NCI-H2196 (cell line): ENCODE data around the gene PDK3.

Source experiments
- DNase-seq: peaks from one replicate; lab custom pipeline; 2025; ENCODE audit not compliant: unreplicated experiment; lab: John Stamatoyannopoulos, UW

Gene PDK3

DNA sequence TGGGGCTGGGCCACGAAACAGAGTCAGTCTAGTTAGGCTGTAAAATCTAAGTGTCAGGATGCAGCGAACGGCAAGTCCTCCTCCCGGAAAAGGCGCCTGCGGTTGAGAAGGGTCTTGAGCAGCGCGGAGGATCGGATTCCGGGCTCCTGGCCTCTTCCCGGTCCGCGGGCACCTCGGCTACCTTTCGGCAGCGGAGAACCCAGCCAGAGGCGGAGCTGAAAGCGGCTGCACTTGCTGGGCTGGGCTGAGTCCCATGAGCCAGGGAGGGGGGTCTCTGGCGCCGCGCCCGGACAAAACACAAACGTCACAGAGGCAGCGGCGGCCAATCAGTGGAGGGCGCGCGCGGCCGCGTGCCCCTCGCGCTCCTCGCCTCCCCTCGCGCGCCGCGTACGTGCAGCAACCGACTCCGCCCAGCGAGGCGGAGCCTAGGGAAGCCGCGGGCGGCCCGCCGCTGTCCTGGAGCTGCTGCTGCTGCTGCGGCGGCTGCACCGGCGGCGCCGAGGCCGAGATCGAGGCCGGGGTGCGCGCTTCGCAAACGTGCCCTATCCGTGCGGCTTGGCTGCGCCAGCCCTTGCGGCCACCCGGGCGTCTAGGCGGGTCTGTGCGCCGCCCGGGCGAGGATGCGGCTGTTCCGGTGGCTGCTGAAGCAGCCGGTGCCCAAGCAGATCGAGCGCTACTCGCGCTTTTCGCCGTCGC lies at the start of gene PDK3:
TSS of gene PDK3 (plus strand) at position 451 of the 696 bp plus-strand sequence. CDS start at position 621, 170 bp downstream.
- peak; percentile 86 for DNase-seq

DNA sequence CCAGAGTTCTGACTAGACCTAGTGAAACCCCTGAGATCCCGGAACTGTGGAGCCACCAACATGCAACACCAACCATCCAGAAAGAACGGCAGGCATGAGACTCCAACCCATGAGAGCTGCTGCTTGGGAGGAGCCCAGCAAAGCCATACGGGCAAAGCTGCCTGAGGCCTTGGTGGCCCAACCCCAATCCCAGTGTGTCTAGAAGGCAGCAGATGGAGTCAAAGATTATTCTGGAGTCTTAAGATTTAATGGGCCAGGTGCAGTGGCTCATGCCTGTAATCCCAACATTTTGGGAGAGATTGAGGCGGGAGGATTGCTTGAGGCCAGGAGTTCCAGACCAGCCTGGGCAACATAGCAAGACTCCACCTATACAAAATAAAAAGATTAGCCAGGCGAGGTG lies 49.2 kb upstream of the PDK3 start:
- DNase-seq, result no peak

DNA sequence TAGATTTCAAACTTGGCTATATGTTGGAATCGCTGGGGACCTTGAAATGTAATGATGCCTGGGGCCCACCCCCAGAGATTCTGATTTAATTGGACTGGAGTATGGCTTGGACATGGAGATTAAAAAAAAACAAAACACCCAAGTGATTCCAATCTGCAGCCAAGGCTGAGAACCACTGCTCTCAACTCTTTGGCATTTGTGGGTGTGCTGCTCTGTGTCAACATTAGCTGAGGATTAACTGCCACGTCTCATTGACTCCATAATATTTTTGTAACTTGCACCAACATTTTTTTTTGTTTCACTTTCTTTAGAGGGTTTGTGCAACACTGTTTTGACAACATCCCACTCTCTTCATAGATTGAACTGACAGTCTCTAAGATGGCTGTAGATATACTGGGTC lies 41.1 kb upstream of the PDK3 start:
- DNase-seq, result no peak

DNA sequence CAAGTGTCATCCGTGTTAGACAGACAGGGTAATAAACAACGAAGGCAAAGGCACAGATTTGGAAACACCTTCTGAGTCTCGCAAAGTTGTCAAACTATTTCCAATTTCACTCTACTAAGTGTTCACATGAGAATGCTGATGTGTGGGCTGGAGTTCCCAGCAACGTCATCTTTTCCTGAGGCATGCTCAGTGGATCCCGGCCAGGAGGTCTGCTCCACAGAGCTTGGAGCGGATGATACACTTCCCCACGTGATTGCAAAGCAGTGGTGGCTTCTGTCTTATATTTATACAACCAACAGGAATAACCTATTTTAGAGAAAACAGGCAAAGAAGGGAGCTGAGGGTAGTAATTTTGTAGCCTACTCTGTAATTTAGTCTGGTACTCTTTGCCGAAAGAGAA lies 40.1 kb upstream of the PDK3 start:
- no peak for DNase-seq

DNA sequence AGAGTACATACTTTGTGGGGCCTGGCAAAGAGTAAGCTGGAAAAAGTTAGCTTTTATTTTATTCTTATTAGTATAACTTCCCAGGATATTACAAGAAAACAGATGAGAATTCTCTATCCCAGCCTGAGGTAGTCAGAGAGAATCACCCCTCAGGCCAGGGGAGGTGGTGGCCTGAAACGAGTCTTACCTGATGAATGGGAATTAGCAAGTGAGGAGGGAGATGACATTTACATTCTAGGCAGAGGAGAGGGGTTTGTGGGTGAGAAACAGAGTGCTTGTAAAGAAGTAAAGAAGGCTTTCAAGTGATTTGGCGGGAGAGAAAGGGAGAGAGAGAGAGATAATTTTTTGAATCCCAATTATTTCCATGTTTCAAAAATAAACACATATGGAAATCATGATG lies 39.3 kb upstream of the PDK3 start:
- DNase-seq, result no peak

DNA sequence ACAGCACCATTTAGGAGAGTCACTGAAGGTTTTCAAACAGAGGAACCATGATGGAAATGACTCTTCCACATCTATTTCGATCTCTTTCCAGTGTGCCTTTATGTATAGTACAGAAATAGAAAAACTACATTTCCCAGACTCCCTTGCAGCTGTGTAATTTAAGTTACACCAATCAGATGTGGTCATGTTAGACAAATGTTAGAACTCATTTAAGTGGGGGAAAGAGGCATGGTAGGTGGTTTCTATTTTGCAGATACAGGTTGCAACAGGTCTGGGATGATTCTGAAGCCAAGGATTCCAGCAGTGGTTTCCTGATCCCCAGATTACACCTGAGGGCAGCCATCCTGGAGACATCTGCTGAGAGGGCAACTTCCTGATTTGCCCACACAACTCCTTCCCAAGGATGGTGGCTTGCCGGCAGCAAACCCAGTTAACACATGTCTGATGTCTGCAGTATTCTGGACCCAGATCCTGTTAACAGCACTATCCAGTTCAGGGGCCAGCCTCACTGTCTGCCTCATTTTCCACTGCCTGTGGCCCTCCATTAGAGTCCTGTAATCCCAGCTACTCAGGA lies 38.7 kb upstream of the PDK3 start:
- no peak for DNase-seq

DNA sequence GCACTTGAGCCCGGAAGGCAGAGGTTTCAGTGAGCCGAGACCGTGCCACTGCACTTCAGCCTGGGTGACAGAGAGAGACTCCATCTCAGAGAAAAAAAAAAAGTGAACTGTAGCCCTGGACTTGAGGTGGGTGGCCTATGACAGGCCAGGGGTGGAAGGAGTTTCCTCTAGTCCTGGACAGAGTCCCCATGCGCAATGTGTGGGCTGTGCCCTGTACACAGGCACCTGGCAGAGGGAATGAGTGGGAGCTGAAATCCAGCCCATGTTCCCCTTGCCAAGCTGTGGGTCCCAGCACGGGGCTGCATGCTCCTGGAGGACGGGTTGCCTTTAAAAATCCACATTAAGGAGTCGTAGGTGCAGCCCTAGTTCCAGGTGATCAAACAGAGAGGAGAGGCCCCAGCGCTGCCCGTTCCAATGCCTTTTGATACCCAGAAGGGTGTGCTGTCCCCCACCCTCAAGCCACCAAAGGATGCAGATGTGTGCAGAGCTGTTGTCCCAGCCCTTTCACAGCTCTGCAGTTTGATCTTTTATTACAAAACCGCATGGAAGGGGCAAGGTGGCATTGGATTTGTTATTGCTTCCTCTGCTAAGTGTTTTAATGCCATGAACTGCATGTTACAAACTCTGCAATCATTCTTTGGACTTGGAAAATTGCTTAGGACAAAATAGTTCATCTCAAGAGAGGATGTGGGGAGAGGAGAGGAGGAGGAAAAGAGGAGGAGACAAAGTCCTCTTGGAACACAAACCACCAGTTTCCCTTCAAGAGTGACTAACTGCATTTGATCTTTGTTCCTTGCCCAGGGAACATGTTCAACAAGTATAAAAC lies 38.0 kb upstream of the PDK3 start:
- DNase-seq, result no peak

DNA sequence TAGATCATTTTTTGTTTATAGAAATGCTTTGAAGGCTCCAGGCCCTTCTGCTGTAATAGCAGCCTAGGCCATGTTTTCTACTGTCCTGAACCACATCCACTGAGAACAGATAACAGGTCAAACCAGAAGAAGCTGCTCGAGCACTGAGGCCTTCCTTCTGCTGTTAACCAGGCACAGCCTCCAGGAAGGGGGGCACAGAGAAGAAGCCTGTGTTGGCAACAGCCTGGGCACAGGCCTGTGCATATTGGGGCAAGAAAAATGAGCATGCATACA lies 37.4 kb upstream of the PDK3 start:
- DNase-seq, result no peak

DNA sequence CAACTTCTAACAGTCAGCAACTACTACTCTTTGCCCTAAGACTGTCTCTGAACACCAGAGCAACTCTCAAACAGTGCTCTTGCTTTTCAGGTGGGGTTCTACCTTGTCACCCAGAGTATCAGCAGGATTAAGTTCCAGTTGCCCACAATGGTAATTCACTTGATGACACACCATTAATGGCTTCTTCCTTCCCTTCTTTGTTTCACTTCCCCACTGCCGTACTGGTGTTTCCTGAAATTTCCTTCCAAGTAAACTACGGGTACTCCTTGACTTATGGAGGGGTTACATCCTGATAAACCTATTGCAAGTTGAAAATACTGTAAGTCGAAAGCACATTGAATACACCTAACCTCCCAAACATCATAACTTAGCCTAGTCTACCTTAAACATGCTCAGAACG lies 36.6 kb upstream of the PDK3 start:
- DNase-seq, result no peak

DNA sequence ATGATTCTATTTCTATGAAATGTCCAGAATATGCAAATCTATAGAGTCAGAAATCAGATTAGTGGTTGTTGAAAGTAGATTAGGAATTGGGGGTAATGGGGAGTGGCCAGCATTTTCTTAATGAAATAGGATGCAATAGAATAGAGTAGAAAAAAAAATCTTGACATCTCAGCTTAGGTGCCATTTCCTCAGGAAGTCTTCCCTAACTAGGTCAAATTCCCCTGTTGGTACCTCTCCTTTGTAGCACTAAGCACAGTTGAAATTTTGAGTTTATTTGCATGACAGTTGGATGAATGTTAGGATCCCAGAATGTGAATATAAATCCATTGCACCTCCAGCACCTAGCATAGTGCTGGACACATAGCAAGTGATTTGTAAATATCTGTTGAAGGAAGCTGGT lies 30.0 kb upstream of the PDK3 start:
- DNase-seq, result no peak

DNA sequence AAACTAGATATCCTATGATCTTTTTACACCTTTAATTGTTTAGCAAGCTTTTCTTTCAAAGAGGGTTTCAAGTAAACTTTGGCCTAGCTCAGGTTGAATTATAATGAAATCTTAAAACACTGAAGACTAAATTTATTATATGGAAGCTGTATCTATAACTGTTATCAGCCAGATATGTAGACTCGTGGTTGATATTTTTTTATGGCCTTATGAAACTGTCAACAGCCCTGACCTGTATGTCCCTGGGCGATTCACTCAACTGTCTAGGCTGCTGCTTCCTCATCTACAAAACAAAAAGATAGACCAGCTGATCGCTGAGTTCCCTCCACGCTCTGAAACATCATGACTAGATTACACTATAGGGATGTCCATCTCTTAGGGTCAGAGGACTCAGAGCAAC lies 21.2 kb upstream of the PDK3 start:
- no peak for DNase-seq

DNA sequence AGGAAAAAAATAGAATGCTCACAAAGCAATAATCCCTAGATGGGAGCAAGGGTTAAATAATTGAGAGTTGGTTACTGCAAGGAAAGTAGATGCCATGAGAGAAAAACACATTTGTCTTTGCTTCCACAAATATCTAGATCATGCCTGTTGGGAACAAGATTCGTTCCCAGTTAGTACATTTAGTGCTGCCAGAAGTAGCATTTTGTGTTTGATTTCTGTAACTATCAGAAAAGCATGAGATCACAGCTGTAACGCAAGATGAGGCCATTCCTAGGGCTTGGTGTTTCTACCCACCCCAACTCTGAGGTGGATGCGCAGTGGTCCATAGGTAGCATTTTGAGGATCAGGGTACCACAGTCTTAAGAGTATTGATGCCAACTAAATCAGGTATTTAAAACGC lies 20.4 kb upstream of the PDK3 start:
- no peak for DNase-seq

DNA sequence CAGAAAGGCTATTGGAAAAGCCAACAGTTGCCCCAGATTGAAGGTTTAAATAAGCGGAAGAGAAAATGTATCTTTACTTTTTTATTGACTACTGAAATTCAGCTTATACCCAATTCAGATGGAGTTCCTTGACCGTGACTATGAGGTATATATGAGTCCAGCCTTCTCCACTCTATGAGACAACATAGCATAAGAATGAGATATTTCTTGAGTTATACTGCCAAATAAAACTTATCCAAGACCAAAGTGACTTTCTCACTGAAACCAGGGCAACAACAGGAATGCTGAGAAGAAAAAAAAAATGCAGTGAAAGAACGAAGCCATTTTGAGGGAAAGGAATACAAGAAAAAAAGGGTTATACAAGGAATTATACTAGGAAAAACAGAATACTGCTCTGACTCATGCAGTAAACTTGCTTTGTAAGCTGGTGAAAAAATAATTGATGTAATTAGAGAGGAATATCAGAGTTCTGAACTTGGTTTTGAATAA lies 16.3 kb upstream of the PDK3 start:
- no peak for DNase-seq

DNA sequence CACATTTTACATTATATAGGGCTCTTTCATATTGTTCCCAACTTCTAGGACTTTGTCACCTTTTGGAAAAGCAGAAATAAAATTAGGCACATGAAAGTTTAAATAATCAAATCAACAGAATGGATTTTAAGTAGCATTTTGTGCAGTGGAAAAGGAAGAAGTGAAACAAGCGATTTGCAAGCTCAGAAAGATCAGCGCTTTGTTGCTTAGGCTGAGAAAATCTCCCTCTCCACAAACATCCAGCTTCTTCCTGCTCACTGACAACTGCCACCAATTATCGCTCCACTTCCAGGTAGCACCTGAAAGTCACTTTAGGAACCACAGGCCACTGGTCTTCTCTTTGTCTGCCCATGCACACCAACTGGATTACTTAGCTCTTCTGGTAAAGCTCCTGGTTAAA lies 2.0 kb upstream of the PDK3 start:
- DNase-seq, result no peak

DNA sequence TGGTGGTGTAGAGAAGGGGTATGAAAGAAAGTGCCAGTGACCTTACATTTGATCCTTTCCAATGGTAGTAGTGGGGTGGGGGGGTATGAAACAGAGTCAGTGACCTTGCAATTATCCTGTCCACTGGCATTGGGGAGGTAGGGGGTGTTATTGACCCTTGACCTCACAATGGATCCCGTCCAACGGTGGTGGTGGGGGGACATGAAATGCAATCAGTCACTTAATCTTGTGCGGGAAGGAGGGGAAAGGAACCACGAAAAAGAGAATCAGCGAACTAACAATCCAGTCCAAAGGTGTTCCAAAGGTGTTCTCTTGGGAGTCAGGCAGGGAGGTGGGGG lies 619 bp upstream of the PDK3 start:
- no peak for DNase-seq

DNA sequence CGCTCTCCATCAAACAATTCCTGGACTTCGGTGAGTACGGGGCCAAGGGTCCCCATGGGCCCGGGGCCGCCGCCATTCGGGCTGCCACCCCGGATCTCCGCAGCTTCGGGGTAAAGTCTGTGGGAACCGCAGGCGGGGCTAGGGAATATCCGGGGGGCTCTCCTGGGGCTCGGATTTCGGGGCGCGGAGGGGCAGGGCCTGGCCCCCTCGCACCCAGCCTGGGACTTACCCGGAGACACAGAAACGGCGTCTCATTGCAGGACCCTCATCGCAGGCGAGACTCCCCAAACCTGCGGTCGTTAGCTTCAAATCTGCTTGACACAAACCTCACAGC lies 413 bp downstream of the PDK3 start:
- DNase-seq, result no peak

DNA sequence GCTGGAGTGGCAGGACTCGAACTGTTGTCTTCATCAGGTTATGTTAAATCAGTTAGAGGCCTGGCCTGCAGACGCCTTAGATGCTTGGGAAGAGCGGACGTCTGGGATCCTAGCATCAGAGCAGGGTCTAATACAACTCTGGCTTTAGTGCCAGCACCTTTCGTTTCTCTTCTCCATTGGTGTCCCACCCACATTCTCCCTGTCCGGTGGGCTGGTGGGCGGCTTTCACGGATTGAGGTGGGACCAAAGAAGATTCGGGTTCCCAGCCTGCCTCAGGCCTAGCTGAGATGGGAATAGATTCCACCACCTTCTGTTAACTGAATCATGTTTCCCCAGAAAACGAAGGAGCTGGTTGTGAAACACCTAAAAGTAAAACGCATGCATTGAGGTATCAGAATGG lies 939 bp downstream of the PDK3 start:
- DNase-seq, result no peak

DNA sequence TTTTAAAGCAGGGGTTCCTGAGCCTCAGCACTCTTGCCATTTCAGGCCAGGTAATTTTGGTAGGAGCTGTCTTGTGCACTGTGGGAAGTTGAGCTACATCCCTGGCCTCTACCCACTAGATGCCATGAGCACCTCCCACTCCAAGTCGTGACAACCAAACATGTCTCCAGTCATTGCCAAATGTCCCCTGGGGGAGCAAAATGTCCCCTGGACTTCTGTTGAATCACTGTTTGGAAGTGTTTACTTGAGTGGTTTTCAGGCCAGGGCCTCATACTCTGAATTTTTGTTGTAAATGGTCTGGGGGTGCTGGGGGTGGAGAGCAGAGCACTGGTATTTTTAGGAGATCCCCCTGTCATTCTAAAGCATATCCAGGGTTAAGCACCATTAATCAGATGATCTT lies 3.2 kb downstream of the PDK3 start:
- DNase-seq, result no peak

DNA sequence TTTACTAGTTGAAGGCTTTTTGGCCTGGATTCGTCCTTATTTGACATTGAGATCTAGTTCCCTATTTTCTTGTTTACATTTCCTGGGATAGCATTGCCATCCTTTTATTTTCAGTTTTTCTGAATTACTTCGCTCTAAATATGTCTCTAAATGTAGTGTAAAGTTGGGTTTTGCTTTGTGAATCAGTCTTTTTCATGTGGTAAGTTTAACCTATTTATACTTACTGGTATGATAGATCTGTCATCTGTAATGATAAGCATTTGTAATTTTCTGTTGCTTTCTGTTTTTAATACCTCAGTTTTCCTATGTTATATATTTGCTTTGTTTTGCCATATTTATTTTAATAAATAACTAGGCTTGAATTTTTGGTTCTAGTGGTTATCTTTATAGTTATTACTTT lies 6.7 kb downstream of the PDK3 start:
- no peak for DNase-seq

DNA sequence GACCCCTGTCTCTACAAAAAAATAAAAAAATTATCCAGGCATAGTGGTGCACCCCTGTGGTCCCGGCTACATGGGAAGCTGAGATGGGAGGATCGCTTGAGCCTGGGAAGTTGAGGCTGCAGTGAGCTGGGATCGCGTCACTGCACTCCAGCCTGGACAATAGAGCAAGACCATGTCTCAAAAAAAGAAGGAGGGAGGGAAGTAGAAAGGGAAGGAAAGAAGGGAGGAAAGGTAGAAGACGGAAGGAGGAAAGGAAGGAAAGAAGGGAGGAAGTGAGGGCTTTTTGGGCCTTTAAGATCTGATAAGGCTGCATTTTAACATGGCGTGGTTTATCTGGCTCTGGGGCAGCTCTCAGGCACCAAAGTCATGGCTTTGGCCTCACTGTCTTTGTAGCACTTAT lies 10.4 kb downstream of the PDK3 start:
- no peak for DNase-seq

DNA sequence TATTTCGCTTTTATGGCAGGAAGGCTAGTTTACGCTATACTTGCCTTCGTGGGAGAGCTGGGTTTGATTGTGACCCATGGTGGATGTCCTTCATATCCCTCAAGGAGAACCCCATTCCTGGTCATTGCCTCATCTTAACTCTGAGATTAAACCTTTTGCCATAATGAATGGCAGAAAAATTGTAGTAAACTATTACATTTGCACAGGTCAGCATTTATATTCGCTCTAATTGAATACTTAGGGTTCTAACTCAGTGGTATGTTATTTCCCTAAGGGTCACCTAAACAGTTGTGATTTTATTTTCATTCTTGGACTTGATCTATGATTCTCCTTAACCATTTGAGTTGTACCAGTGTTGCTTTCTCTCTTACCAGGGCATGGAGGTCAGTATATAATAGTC lies 13.4 kb downstream of the PDK3 start:
- no peak for DNase-seq

DNA sequence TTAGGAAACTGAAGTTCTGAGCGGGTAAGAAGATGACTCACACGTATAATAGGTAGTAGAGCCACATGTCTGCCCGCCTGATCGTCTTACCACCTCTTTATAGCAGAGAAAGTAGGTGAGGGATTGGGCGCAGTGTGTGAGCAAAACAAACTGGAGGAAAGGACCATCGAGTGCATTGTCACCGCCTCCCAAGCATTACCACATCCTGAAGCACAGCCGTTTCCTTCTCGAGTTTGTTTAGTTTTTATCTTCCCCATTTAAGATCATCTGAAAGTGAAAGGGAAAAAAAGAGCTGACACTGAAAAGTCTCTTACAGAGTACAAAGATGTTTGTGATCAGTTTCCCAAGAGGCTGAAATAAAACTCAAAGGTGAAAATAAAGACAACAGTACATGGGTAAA lies 14.8 kb downstream of the PDK3 start:
- DNase-seq, result peak; percentile 51

DNA sequence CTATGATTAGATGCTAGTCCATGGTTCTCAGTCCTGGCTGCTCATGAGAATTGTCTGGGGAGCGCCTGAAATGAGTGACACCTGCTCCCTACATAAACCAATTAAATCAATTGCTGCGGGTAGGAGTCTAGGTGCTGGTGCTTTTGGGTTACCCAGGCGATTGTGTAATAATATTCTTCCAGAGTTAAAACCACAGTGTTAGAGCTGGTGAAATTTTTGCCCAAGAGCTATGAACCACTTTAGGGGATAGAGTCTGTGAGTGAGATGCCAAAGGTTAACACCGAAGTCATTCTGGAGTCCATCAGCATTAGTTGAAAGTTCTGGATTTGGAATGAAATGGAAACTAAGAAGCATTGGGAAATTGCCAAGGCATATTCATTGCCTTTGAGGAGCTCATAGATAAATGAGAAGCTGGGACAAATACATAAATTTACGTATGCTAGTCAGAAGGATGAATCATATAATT lies 15.3 kb downstream of the PDK3 start:
- DNase-seq, result peak; percentile 10
